H9 (cell line): Measurements from ENCODE around the gene PDE3A. TPM values are rescaled to one million over a fixed set of nuclear protein-coding genes. Genes with fewer than 3 reads are reported as not detected.

Experiments
- DNase-seq: peaks from one replicate; pipeline ENCODE4 v3.0.0-alpha.2; 2017
- H2AFZ ChIP-seq: one replicate; pipeline ENCODE4 v1.6.1; 2013; ENCODE audit warnings: mild to moderate bottlenecking, low read length, control low read depth, moderate library complexity
- H2AK5ac ChIP-seq: 2 replicates; pipeline ENCODE4 v1.6.1; 2013; ENCODE audit warnings: low read length, control low read depth, mixed read lengths; ENCODE audit not compliant: insufficient read length
- H2BK120ac ChIP-seq: one replicate; pipeline ENCODE4 v1.6.1; 2013; ENCODE audit warnings: low read depth, mild to moderate bottlenecking, low read length, control low read depth, inconsistent platforms; ENCODE audit not compliant: poor library complexity, severe bottlenecking
- H2BK12ac ChIP-seq: 2 replicates; pipeline ENCODE4 v1.6.1; 2013; ENCODE audit warnings: low read length, control low read depth, mixed read lengths, low read depth; ENCODE audit not compliant: insufficient read length
- H2BK15ac ChIP-seq: 2 replicates; pipeline ENCODE4 v1.6.1; 2013; ENCODE audit warnings: low read depth, low read length, control low read depth
- H2BK20ac ChIP-seq: one replicate; pipeline ENCODE4 v1.6.1; 2013; ENCODE audit warnings: low read depth, mild to moderate bottlenecking, low read length, control low read depth, inconsistent platforms; ENCODE audit not compliant: poor library complexity, severe bottlenecking
- H2BK5ac ChIP-seq: 2 replicates; pipeline ENCODE4 v1.6.1; 2013; ENCODE audit warnings: low read length, control low read depth, mixed read lengths; ENCODE audit not compliant: insufficient read length
- H3K14ac ChIP-seq: 2 replicates; pipeline ENCODE4 v1.6.1; 2013; ENCODE audit warnings: low read length, control low read depth; ENCODE audit not compliant: insufficient read depth
- H3K18ac ChIP-seq: 2 replicates; pipeline ENCODE4 v1.6.1; 2013; ENCODE audit warnings: low read depth, mild to moderate bottlenecking, mixed read lengths, low read length, control low read depth; ENCODE audit not compliant: insufficient read length
- H3K23ac ChIP-seq: 2 replicates; pipeline ENCODE4 v1.6.1; 2013; ENCODE audit warnings: low read length, control low read depth, mixed read lengths, low read depth; ENCODE audit not compliant: insufficient read length
- H3K23me2 ChIP-seq: 2 replicates; pipeline ENCODE4 v1.6.1; 2013; ENCODE audit warnings: low read depth, mild to moderate bottlenecking, mixed read lengths, low read length, control low read depth; ENCODE audit not compliant: insufficient read length, poor library complexity, severe bottlenecking
- H3K27ac ChIP-seq: 2 replicates; pipeline ENCODE4 v1.5.1; 2013; ENCODE audit warnings: low read length, control low read depth, mixed read lengths, low read depth; ENCODE audit not compliant: insufficient read length
- H3K27me3 ChIP-seq: 2 replicates; pipeline ENCODE4 v1.6.1; 2013; ENCODE audit warnings: low read length, control low read depth, inconsistent platforms; ENCODE audit not compliant: insufficient read depth
- H3K4ac ChIP-seq: 2 replicates; pipeline ENCODE4 v1.6.1; 2013; ENCODE audit warnings: low read depth, mild to moderate bottlenecking, control low read depth, inconsistent platforms, low read length, moderate library complexity
- H3K4me1 ChIP-seq: 2 replicates; pipeline ENCODE4 v1.6.1; 2013; ENCODE audit warnings: low read length, control low read depth, inconsistent platforms; ENCODE audit not compliant: insufficient read depth
- H3K4me2 ChIP-seq: 2 replicates; pipeline ENCODE4 v1.6.1; 2013; ENCODE audit warnings: low read length, control low read depth, mixed read lengths; ENCODE audit not compliant: insufficient read length, insufficient read depth
- H3K56ac ChIP-seq: 2 replicates; pipeline ENCODE4 v1.6.1; 2013; ENCODE audit warnings: low read depth, mild to moderate bottlenecking, mixed read lengths, low read length, control low read depth; ENCODE audit not compliant: insufficient read length
- H3K79me1 ChIP-seq: 2 replicates; pipeline ENCODE4 v1.6.1; 2013; ENCODE audit warnings: low read depth, mild to moderate bottlenecking, moderate library complexity, low read length, control low read depth, inconsistent platforms; ENCODE audit not compliant: insufficient read depth, poor library complexity, severe bottlenecking
- H3K79me2 ChIP-seq: 2 replicates; pipeline ENCODE4 v1.6.1; 2013; ENCODE audit warnings: low read length, control low read depth, inconsistent platforms; ENCODE audit not compliant: insufficient read depth
- H3K9ac ChIP-seq: 2 replicates; pipeline ENCODE4 v1.6.1; 2013; ENCODE audit warnings: low read length, control low read depth, mixed read lengths; ENCODE audit not compliant: insufficient read length; ENCODE audit errors: extremely low read depth
- H3K9me3 ChIP-seq: one replicate; pipeline ENCODE4 v1.6.1; 2013; ENCODE audit warnings: low read depth, low read length, inconsistent platforms; ENCODE audit not compliant: control insufficient read depth
- H3T11ph ChIP-seq: one replicate; pipeline ENCODE4 v1.6.1; 2013; ENCODE audit warnings: mild to moderate bottlenecking, low read length, control low read depth, inconsistent platforms
- H4K20me1 ChIP-seq: one replicate; pipeline ENCODE4 v1.6.1; 2013; ENCODE audit not compliant: control insufficient read depth, insufficient read length, insufficient read depth
- H4K5ac ChIP-seq: 2 replicates; pipeline ENCODE4 v1.6.1; 2013; ENCODE audit warnings: low read depth, mild to moderate bottlenecking, mixed read lengths, low read length, control low read depth; ENCODE audit not compliant: insufficient read length
- H4K8ac ChIP-seq: replicated peaks from 2 replicates; pipeline ENCODE4 v1.6.1; 2013; ENCODE audit warnings: low read length, control low read depth, mixed read lengths, low read depth; ENCODE audit not compliant: insufficient read length
- H4K91ac ChIP-seq: 2 replicates; pipeline ENCODE4 v1.6.1; 2013; ENCODE audit warnings: low read depth, mild to moderate bottlenecking, moderate library complexity, mixed read lengths, low read length, control low read depth; ENCODE audit not compliant: insufficient read length
- H3K27ac Mint-ChIP-seq, 3 experiments: 2 replicates in 2 of 3; 3 replicates in 1 of 3; pipeline ENCODE4 v1.8.0; 2020 to 2021; ENCODE audit warnings: mixed read lengths in 3 of 3, mild to moderate bottlenecking in 1 of 3, moderate library complexity in 1 of 3
- H3K27me3 Mint-ChIP-seq: 2 replicates; pipeline ENCODE4 v1.8.0; 2021; ENCODE audit warnings: low read depth, mild to moderate bottlenecking, moderate library complexity, mixed read lengths
- H3K36me3 Mint-ChIP-seq, 3 experiments: 2 replicates in 2 of 3; 3 replicates in 1 of 3; pipeline ENCODE4 v1.8.0; 2020 to 2021; ENCODE audit warnings: low read depth in 3 of 3, mixed read lengths in 3 of 3; ENCODE audit not compliant: insufficient read depth in 1 of 3
- H3K4me1 Mint-ChIP-seq, 2 experiments: 2 replicates each; pipeline ENCODE4 v1.8.0; 2020; ENCODE audit warnings: mixed read lengths in 2 of 2
- H3K4me3 Mint-ChIP-seq, 2 experiments: 2 replicates in 1 of 2; 3 replicates in 1 of 2; pipeline ENCODE4 v1.8.0; 2020 to 2021; ENCODE audit warnings: mild to moderate bottlenecking in 2 of 2, mixed read lengths in 2 of 2, moderate library complexity in 1 of 2
- H3K9me3 Mint-ChIP-seq, 2 experiments: 2 replicates in 1 of 2; 3 replicates in 1 of 2; pipeline ENCODE4 v1.8.0; 2020; ENCODE audit warnings: mild to moderate bottlenecking in 2 of 2, mixed read lengths in 2 of 2, moderate library complexity in 1 of 2
- WGBS: extraction: QIAGEN DNeasy Blood & Tissue Kit; methylation state at CpG from one replicate; pipeline ENCODE4 v1.1.7; 2013; ENCODE audit warnings: missing lambda C conversion rate, low lambda C conversion rate, mixed read lengths; ENCODE audit not compliant: insufficient read length; ENCODE audit errors: extremely low coverage; 5-methylcytosine and 5-hydroxymethylcytosine counted together
- total RNA-seq: library from RNA; stranded (reverse); gene quantifications from 2 replicates; pipeline ENCODE4 v1.2.1, GENCODE V29; 2021
- TF ChIP-seq, protein P1 (sequence below): fragments of 200-600 bp; sonication (generic); conservative IDR thresholded peaks from 3 replicates; pipeline ENCODE4 v1.8.0; 2021; ENCODE audit warnings: antibody characterized with exemption, mild to moderate bottlenecking

Gene PDE3A
- total RNA-seq, 1 experiment from 2014 or later, result 3.0 TPM

DNA sequence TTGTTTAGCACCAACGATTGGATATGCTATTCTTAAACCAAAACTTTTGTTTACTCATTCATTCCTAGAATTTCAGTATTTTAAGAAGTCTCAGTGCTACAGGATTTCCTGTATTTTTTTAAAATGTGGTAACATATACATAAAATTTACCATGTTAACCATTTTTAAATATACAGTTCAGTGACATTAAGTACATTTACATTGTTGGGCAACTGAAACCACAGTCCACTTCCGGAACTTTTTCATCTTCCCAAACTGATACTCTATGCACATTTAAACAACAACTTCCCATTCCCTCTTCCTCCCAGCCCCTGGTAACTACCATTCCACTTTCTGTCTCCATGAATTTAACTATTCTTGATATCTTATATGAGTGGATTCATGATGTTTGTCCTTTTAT, 30.3 kb downstream of the PDE3A start:
- Histone ChIP-seq H3K79me2 (no peaks in the 10 kb centered on the region), H3K23me2 (no peaks in the 10 kb centered on the region), H2AFZ (no peak overlapping the region), H4K5ac (no peak overlapping the region), H3K9ac (no peak overlapping the region), H3K4me2 (no peak overlapping the region), H4K8ac (no peak overlapping the region), H3K18ac (no peak overlapping the region), H2BK12ac (no peak overlapping the region), H3K23ac (no peak overlapping the region), H4K20me1 (no peaks in the 10 kb centered on the region), H3K79me1 (no peaks in the 10 kb centered on the region), H2AK5ac (no peak overlapping the region), H3K56ac (no peak overlapping the region), H2BK20ac (no peak overlapping the region), H2BK5ac (no peak overlapping the region), H3K14ac (no peak overlapping the region), H3K4me1 (no peaks in the 10 kb centered on the region; the same call in 1 of the 2 replicates), H4K91ac (no peak overlapping the region), H3K27me3 (no peaks in the 10 kb centered on the region), H2BK15ac (no peak overlapping the region), H3K4ac (no peak overlapping the region), H3K9me3 (no peaks in the 10 kb centered on the region), H2BK120ac (no peak overlapping the region), H3T11ph (no peak overlapping the region), H3K27ac (no peak overlapping the region)
- H3K36me3 Mint-ChIP-seq, result 0 out of 7 replicates have a peak, but pooled peaks cover 0 to 3% (median 0%) of the 10 kb centered on the region in 3 experiments
- no peaks in the 10 kb centered on the region for H3K27me3 Mint-ChIP-seq
- no CpG with 5 or more reads among the region's 2 CpGs for WGBS
- TF ChIP-seq, protein P1, sequence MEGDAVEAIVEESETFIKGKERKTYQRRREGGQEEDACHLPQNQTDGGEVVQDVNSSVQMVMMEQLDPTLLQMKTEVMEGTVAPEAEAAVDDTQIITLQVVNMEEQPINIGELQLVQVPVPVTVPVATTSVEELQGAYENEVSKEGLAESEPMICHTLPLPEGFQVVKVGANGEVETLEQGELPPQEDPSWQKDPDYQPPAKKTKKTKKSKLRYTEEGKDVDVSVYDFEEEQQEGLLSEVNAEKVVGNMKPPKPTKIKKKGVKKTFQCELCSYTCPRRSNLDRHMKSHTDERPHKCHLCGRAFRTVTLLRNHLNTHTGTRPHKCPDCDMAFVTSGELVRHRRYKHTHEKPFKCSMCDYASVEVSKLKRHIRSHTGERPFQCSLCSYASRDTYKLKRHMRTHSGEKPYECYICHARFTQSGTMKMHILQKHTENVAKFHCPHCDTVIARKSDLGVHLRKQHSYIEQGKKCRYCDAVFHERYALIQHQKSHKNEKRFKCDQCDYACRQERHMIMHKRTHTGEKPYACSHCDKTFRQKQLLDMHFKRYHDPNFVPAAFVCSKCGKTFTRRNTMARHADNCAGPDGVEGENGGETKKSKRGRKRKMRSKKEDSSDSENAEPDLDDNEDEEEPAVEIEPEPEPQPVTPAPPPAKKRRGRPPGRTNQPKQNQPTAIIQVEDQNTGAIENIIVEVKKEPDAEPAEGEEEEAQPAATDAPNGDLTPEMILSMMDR, result no peak
- DNase-seq, result no peak
- H3K27ac Mint-ChIP-seq, result no peak overlapping the region
- H3K4me1 Mint-ChIP-seq, result peaks cover 13 to 26% of the 10 kb centered on the region in 2 experiments
- no peak overlapping the region for H3K4me3 Mint-ChIP-seq
- no peaks in the 10 kb centered on the region; a peak in 1 of 5 replicates for H3K9me3 Mint-ChIP-seq
